HG02678 (cell line): ENCODE data around the gene XRCC3.
A peak's percentile ranks its signal among the peaks of the same experiment; 100 is the strongest.

Experiments used
- ATAC-seq: cut with Tn5 transposase; IDR thresholded peaks from one replicate; pipeline ENCODE4 v1.9.1; 2021; ENCODE audit warnings: mild to moderate bottlenecking, moderate library complexity; ENCODE audit not compliant: unreplicated experiment

Gene XRCC3

GRCh38 chr14:103727313-103727980 is 12.2 kb upstream of the XRCC3 start:
- ATAC-seq = no peak

DNA sequence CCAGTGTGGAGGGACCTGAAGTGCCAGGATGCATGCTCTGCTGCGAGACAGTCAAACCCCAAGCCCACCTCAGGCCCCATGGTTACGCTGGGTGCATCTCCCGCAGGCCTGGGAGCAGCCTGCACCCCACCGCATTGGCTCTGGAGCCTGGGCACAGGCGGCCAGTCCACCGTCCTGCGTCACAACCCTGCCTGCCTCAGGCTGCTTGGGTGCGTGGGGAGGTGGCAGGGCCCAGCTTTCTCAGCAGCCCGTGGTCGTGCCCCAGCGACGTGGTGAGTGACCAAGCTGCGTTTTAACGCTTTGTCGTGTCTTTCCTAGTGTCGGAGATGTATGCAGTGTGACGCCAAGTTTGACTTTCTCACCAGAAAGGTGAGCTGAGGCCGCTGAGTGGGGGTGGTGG is 11.2 kb upstream of the XRCC3 start:
- no peak for ATAC-seq

- ATAC-seq = no peak
Observed at GRCh38 chr14:103725739-103726395, 10.6 kb upstream of the XRCC3 start.

GRCh38 chr14:103725001-103725682 is 9.9 kb upstream of the XRCC3 start:
- no peak for ATAC-seq

- no peak for ATAC-seq
Observed at GRCh38 chr14:103724116-103724515, 8.9 kb upstream of the XRCC3 start.

GRCh38 chr14:103723748-103724081 is 8.5 kb upstream of the XRCC3 start:
- ATAC-seq = no peak

DNA sequence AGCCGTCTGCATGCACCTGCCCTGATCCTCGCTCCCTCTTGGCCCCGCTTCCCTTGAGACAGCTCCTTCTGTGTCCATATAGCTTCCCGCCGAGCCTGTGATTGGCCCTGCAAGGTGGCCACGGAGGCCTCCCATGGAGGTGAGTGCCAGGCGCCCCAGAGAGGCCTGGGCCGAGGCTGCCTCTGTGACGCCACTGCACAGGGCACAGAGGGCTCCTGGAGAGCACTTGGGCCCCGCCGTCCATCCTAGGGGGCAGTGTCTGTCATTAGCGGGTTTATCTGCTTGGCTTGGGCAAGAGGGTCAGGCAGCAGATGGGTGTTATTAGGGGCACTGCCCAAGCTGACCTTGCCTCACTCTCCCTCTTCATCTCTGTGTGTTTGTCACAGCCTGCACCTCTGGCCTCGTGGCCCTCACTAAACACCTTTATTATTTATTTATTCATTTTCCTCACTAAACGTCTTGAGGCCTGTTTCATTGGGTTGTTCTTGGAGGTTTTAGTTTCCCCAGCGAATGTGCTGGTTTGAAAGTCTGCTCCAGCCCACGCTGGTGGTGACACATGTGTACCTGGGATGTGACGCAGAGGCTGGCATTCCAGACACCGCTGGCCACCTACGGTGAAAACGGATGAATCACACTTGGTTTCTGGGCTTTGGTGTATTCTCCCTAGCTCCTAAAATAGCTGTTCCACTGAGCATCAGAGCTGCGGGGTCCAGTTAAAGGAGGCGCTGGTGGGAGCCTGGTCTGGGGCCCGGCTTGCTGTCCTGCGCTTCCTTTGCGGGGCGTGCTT is 6.3 kb upstream of the XRCC3 start:
- ATAC-seq = no peak

DNA sequence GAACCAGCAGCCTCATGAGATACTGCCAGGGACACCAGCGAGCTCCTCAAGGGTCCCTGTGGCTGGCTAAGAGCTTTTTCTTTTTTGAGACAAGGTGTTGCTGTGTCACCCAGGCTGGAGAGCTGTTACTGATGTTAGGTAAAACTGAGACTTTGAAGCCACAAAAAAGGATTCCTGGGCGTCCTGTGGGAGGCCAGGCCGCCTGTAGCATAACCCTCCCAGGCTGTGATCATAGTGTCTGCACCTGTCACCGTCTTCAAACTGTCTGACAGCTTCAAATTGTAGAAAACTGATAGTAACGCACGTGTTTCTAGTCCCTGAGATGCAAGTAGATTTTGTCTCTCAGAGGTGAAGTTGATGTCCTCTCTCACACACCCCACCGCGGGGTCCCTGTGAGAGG is 4.5 kb upstream of the XRCC3 start:
- ATAC-seq = no peak

- no peak for ATAC-seq
Observed at GRCh38 chr14:103718572-103718971, 3.3 kb upstream of the XRCC3 start.

DNA sequence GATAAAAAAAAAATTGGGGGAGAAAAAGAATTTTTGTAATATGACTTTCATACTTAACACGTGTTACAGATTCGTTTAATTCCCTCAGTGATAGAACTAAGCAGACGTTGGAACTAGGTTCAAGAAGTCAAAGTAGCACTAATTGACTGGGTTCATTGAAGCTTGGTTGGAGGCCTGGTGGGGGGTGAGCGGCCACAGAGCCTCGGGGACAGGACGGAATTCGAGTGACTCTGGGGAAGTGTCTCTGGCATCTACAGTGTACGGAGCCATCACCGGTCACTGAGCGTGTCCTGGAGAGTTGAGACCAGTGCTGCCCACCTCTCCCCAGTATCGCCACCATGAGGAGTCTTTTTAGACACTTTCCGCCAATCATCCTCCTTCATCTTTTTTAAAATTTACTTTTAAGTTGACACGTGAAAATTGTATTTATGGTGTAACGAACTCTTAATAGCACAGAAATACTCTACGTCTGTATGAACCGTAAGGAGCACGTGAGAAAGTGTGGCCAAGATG is 1.7 kb upstream of the XRCC3 start:
- no peak for ATAC-seq

GRCh38 chr14:103716091-103716801 is 995 bp upstream of the XRCC3 start:
- ATAC-seq = peak; percentile 3

GRCh38 chr14:103714063-103714724 is 1.1 kb downstream of the XRCC3 start:
- ATAC-seq = no peak

DNA sequence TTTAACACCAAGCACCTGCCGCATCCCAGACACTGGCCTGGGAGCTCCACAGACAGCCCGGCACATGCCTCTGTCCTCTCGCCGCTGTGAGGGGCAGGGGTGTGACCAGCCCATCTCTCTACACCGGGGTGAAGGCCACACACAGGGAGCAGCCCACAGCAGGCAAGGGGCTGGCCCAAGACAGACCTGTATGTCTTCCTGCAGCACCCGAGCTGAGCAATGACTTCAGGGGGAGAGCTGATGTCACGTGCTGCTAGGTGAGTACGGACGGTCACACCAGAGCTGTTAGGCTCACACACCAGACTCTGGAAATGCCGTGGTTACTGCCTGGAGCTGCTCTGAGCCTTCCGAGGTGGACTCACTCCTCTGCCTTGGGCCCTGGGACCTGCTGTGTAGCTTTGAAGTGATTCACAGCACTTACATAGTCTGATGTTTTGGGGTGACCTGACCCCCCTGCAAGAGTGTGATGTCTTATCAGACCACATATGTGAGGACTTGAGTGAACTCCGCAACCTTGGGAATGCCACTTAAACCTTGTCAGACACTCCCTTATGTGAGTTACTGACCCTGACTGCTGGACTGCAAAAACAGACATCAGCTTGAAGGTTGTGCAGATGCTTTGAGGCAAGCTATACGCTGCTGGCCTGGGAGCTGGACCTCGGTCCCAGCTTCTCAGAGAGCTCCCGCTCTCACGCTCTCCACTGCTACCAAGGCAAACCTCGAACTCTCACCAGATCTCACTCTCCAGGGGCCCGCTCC is 1.8 kb downstream of the XRCC3 start:
- ATAC-seq = no peak

DNA sequence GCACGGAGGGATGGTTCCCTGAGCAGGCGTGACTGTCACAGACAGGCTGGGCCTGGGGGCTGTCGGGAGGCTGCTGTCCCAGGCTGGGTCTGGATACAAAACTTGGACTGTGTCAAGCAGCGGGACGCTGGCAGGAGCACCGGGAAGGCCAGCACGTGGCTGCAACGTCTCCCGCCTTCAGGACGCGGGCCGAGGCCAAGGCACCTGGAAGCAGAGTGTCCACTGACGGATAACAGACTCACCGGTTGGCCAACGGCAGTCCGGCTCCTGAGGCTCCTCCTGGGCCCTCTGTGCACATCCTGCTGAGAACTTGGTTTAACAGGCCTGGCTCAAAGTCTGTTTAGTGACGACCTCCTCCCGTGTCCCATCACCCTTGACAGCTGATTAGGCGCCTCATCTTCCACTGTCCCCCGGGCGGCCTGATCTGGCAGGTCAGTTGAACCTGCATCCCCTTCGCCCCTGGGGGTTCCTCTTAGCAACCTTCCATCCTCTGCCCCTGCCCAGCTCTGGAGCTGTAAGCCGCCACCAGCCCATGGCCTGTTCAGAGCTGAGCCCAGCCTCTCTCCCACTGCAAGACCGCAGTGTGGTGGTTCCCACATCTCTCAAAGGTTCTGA is 2.5 kb downstream of the XRCC3 start:
- no peak for ATAC-seq

GRCh38 chr14:103711516-103712431 is 3.5 kb downstream of the XRCC3 start:
- ATAC-seq = no peak

DNA sequence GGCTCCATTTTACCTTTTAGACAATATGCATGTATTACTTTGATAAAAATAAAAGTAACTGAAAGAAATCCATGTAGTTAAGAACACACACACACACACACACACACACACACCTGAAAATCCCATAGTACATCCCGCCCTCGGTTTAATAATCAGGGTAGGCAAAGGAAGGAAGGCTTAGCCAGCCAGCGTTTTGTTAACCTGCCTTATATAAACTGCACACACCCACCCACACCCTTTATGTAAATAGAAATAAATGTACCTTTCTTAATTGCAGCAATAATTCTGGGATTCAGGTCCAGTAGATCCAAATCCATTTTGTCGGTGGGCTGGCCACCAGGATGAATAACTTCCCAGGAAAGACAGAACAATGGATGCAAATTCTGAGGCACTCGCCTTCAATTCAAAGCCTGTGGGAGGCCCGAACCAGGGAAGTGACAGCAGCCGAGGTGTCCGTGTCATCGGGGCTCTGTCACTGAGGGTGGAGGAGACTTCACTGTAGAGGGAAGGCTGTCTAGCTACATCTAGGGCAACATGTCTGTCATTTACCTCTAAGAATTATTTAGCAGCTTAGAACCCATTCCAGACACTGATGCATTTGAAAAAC is 4.4 kb downstream of the XRCC3 start:
- no peak for ATAC-seq

DNA sequence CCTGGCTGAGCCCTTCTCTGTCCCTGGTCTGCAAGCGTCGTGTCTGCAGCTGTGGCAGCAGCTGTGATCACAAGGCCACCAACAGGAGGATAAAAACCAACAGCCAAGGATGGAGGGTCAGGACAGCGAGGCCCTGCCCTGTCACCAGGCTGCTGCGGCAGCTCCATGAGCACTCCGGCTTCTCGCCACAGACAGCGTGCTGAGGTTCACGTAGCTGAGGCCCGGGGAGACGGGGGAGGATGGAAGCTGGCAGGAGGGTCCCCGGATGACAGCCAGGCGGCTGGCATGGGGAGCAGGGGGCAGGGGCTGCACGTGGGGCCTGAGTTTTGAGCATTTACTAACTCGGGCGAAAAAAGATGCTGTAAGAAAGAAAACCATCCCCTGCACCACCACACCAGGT is 5.4 kb downstream of the XRCC3 start:
- ATAC-seq = no peak

DNA sequence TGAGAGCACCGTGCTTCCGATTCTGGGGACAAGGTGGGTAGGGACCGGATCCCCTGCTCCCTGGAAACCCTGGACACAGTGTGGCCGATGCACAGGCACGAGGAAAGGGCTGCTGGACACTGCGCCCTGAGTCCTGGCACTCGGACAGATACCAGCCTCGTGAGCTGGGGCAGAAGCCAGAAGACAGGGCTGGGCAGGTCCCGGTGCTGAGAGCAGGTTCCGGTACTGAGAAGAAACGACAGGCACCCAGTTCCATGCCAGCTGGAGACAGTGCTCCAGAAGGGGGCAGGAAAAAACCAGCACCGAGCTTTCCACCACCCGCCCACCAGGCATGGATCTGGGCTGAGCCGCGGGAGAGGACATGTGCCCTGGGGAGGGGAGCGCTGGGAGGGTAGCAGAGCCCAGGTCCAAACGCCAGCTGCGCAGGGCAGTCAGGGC is 6.5 kb downstream of the XRCC3 start:
- no peak for ATAC-seq
